Brain microvascular endothelial cell (primary cell): ENCODE data around the gene SETD1B.

Source experiments
- DNase-seq: peaks from one replicate; pipeline ENCODE4 v3.0.0-alpha.2; 2020
- H3K27ac ChIP-seq: fragments of 250-450 bp; sonication (Bioruptor Pico); 2 replicates; pipeline ENCODE4 v1.5.1; 2020; ENCODE audit warnings: mild to moderate bottlenecking, moderate library complexity
- H3K27me3 ChIP-seq: fragments of 250-450 bp; sonication (Bioruptor Pico); replicated peaks from 2 replicates; pipeline ENCODE4 v1.5.1; 2020; ENCODE audit warnings: mild to moderate bottlenecking
- H3K36me3 ChIP-seq: fragments of 250-450 bp; sonication (Bioruptor Pico); replicated peaks from 2 replicates; pipeline ENCODE4 v1.5.1; 2020; ENCODE audit warnings: mild to moderate bottlenecking
- H3K4me3 ChIP-seq: 2 replicates; pipeline ENCODE4 v1.5.1; 2011; ENCODE audit warnings: low read depth, mild to moderate bottlenecking, control low read depth, low read length, moderate library complexity
- in situ Hi-C: cut with HindIII; loops from 2 replicates; pipeline ENCODE4 v1.10.0; 2017; ENCODE audit warnings: low sequenced_read_pairs, low pct_ligation_motif_present
- TF ChIP-seq, protein P1 (sequence below): IDR thresholded peaks from 2 replicates; pipeline ENCODE4 v1.5.1; 2011; ENCODE audit warnings: low read depth, mild to moderate bottlenecking, moderate library complexity, low read length, control low read depth, inconsistent platforms; ENCODE audit errors: missing control alignments

The SETD1B gene

DNA sequence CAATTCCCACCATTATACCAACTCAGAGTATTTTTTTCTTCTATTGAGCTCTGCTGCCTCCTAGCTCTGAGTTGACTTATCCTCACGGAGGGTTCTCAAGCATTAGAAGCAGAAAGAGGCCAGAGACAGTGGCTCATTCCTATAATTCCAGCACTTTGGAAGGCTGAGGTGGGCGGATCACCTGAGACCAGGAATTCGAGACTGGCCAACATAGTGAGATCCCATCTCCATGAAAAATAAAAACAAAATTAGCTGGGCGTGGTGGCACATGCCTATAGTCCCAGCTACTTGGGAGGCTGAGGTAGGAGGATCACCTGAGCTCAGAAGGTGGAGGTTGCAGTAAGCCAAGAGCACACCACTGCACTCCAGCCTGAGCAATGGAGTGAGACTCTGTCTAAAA, 33.9 kb downstream of the SETD1B start:
- TF ChIP-seq, protein P1, sequence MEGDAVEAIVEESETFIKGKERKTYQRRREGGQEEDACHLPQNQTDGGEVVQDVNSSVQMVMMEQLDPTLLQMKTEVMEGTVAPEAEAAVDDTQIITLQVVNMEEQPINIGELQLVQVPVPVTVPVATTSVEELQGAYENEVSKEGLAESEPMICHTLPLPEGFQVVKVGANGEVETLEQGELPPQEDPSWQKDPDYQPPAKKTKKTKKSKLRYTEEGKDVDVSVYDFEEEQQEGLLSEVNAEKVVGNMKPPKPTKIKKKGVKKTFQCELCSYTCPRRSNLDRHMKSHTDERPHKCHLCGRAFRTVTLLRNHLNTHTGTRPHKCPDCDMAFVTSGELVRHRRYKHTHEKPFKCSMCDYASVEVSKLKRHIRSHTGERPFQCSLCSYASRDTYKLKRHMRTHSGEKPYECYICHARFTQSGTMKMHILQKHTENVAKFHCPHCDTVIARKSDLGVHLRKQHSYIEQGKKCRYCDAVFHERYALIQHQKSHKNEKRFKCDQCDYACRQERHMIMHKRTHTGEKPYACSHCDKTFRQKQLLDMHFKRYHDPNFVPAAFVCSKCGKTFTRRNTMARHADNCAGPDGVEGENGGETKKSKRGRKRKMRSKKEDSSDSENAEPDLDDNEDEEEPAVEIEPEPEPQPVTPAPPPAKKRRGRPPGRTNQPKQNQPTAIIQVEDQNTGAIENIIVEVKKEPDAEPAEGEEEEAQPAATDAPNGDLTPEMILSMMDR = peak; percentile 38
- no peak overlapping the region for H3K27ac ChIP-seq
- no peak overlapping the region for H3K4me3 ChIP-seq
- DNase-seq = no peak
- no peaks in the 10 kb centered on the region for H3K27me3 ChIP-seq
- in situ Hi-C loops = no loop called here
- no peaks in the 10 kb centered on the region for H3K36me3 ChIP-seq

DNA sequence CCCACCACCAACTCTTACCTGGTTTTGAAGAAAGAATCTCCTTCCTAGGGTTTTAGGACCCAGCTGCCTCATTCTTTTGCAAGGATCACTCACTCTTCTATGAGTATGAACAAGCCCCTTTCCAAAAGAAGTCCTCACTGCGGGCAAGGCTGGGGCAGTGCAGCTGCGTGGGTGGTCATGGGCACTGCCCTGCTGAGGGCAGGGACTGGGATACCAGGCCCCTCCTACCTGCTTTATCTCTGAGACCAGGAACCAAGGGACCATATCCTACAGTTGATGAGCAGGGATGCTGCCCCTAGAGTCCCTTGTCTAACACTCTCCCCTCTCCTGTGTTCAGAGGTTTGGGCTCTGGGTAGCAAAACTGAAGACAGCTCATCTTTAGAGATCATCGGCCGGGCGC, 34.3 kb downstream of the SETD1B start:
- TF ChIP-seq, protein P1 = no peak
- Histone ChIP-seq H3K27me3 (no peaks in the 10 kb centered on the region), H3K36me3 (no peaks in the 10 kb centered on the region), H3K4me3 (no peak overlapping the region), H3K27ac (no peak overlapping the region)
- in situ Hi-C loops = no loop called here
- no peak for DNase-seq

DNA sequence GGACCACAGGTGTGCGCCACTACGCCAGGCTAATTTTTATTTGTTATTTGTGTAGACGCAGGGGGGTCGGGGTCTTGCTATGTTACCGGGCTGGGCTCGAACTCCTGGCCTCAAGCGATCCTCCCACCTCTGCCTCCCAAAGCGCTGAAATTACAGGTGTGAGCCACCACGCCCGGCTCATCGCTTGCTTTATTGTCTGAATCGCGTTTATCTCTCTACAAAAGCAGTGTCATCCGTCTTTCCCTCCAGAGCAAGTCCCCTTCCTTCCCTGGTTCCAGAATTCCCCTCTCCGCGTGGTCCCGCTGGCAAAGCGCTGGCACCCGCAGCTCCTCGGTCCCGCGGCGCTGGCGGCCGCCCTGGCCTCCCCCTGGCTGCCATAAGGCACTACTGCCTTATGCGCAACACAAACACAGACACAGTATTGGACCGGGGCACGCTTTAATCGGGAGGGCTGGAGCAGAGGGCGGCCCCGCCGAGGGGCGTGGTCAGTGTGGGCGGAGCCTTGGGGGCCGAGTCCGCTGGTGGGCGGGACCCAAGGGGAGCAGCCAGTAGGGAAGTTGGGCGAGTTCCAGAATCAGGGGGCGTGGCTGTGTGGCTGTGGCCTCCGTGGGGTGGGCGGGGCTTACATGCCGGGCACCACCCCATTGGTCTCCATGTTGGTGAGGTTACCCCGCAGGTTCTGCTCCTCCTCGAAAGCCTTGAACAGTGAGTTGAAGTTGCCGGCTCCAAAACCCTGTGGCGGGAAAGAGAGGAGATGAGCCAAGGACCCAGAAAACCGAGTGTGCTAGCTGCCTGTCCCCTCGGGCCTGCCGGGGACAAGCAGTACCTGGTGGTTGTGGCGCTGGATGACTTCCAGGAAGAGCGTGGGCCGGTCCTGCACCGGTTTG, 35.5 kb downstream of the SETD1B start:
- no peak overlapping the region for H3K27ac ChIP-seq
- peak; percentile 99 for DNase-seq
- in situ Hi-C loops = no loop called here
- H3K36me3 ChIP-seq = no peaks in the 10 kb centered on the region
- TF ChIP-seq, protein P1 = peak; percentile 62
- H3K4me3 ChIP-seq = peak overlapping the region; percentile 66
- no peaks in the 10 kb centered on the region for H3K27me3 ChIP-seq

DNA sequence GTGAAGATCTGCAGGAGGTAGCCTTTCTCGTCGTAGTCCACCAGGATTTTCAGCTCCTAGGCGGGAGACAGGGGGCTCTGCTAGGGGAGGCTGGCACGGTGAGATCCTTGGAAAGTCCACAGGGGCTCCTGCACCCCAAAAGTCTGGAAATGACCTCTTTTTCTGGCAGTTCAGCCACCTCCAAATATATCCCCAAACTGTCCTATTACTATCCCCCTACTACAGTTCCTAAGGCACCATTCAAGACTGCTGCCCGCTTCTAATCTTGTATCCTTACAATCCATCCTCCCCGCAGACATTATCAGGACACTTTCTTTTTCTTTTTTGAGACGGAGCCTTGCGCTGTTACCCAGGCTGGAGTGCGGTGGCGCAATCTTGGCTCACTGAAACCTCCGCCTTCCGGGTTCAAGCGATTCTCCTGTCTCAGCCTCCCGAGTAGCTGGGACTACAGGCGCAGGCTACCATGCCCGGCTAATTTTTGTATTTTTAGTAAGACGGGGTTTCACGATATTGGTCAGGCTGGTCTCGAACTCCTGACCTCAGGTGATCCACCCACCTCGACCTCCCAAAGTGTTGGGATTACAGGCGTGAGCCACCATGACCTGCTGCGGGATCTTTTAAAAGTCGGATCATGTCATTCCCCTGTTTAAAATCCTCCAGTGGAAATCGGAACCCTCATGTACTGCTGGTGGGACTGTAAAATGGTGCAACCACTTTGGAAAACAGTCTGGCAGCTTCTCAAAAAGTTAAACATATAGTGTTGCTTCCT, 36.4 kb downstream of the SETD1B start:
- Histone ChIP-seq H3K36me3 (no peaks in the 10 kb centered on the region), H3K27me3 (no peaks in the 10 kb centered on the region), H3K27ac (no peak overlapping the region), H3K4me3 (peak overlapping the region; percentile 66)
- TF ChIP-seq, protein P1 = no peak
- in situ Hi-C loops = no loop called here
- no peak for DNase-seq

DNA sequence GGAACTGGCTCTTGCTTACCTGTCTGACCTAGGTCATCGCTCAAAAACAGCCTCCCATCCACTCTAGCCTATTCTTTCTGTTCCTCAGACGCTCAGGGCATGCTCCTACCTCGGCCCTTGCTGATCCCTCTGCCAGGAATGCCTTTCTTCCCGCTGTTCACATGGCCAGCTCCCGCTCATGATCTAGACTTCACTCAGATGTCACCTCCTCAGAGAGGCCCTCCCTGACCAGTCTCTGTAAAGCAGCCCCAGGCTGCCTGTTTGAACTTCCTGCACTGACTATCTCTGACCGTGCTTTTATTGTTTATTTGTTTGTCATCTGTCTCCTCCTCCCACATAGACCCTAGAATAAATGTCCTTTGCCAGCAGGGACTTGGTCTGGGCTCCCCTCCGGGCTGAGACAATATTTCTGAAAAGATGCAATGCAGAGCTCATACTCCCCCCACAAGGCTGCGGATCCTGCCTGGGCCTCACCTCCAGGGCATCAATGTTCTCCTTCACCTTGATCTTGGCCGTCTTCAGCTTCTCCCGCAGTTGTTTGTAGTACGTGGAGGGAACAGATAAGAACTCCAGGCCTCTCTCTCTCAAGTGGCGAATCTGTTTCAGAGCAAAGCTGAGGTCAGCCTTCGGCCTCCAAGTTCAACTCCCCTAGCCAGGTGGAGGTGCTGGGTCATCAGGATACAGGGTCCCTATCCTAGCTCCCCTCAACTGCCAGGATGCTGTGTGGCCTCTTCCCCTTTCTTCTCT, 39.6 kb downstream of the SETD1B start:
- TF ChIP-seq, protein P1 = no peak
- Histone ChIP-seq H3K27me3 (no peaks in the 10 kb centered on the region), H3K27ac (no peak overlapping the region), H3K4me3 (no peak overlapping the region), H3K36me3 (no peaks in the 10 kb centered on the region)
- no peak for DNase-seq
- in situ Hi-C loops = no loop called here
